AG04450 (cell line): ENCODE measurements around the gene CDC42BPA. TPM values are rescaled to one million over a fixed set of nuclear protein-coding genes. Genes with fewer than 3 reads are reported as not detected.
A peak's percentile ranks its signal among the peaks of the same experiment; 100 is the strongest.

Experiments used
- CTCF ChIA-PET: fragments of 300-600, 350-600 bp; formaldehyde crosslinking; extraction: SDS; loops from one replicate; lab custom pipeline; 2022; ENCODE audit warnings: antibody characterized with exemption, inconsistent platforms; lab: Charles Lee
- POLR2A ChIA-PET: fragments of 350-600 bp; formaldehyde crosslinking; extraction: SDS; loops from one replicate; lab custom pipeline; 2021; ENCODE audit warnings: antibody characterized with exemption, inconsistent platforms; lab: Yijun Ruan, JAX
- DNase-seq: peaks from one replicate; pipeline ENCODE4 v3.0.0-alpha.2; 2011; ENCODE audit warnings: low read depth, low spot score
- H3K27ac ChIP-seq: one replicate; pipeline ENCODE4 v1.5.1; 2012; ENCODE audit warnings: low read depth, low read length, control low read depth
- H3K27me3 ChIP-seq: one replicate; pipeline ENCODE4 v1.6.0; 2012; ENCODE audit warnings: low read length; ENCODE audit not compliant: control insufficient read depth, insufficient read depth
- H3K4me3 ChIP-seq: 2 replicates; pipeline ENCODE4 v1.5.1; 2011; ENCODE audit warnings: mild to moderate bottlenecking, low read depth, low read length, control low read depth
- H3K9me3 ChIP-seq: 2 replicates; pipeline ENCODE4 v1.5.1; 2012; ENCODE audit warnings: low read length; ENCODE audit not compliant: control insufficient read depth, insufficient read depth
- polyA plus RNA-seq: library from polyadenylated mRNA; depleted of rRNA; stranded (reverse); fragments of >200 nt; gene quantifications from 2 replicates; pipeline ENCODE4 v1.2.3, GENCODE V29; 2011
- TF ChIP-seq, protein P1 (sequence below): IDR thresholded peaks from 2 replicates; pipeline ENCODE4 v1.5.1; 2011; ENCODE audit warnings: low read depth, low read length, control low read depth, inconsistent platforms

The CDC42BPA gene
- polyA plus RNA-seq, 1 experiment = 30.7 TPM

- TF ChIP-seq, protein P1, sequence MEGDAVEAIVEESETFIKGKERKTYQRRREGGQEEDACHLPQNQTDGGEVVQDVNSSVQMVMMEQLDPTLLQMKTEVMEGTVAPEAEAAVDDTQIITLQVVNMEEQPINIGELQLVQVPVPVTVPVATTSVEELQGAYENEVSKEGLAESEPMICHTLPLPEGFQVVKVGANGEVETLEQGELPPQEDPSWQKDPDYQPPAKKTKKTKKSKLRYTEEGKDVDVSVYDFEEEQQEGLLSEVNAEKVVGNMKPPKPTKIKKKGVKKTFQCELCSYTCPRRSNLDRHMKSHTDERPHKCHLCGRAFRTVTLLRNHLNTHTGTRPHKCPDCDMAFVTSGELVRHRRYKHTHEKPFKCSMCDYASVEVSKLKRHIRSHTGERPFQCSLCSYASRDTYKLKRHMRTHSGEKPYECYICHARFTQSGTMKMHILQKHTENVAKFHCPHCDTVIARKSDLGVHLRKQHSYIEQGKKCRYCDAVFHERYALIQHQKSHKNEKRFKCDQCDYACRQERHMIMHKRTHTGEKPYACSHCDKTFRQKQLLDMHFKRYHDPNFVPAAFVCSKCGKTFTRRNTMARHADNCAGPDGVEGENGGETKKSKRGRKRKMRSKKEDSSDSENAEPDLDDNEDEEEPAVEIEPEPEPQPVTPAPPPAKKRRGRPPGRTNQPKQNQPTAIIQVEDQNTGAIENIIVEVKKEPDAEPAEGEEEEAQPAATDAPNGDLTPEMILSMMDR = no peak
- ChIA-PET CTCF (no interaction called here), POLR2A (no interaction called here)
- Histone ChIP-seq H3K27me3 (no peaks in the 10 kb centered on the region), H3K27ac (no peak overlapping the region), H3K9me3 (no peaks in the 10 kb centered on the region), H3K4me3 (no peak overlapping the region)
- DNase-seq = no peak
Measured at GRCh38 chr1:227363825-227364224, 45.5 kb upstream of the CDC42BPA start.

DNA sequence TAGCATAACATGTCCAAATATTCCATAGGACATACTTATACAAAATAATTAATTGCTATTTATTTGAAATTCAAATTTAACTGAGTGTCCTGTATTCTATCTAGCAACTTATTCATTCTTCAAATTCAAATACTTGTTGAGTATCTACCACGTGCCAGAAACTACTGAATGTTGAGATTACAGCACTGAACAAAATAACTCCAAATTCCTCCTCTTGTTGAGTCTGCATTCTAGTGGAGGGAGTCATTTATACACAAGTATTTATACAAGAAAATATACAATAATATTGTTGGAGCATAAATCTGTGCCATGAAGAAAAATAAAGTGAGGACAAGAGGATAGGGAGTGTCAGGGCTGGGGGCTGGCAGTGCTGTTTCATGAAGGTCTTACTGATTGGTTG lies 43.7 kb upstream of the CDC42BPA start:
- Histone ChIP-seq H3K4me3 (no peak overlapping the region), H3K27ac (no peak overlapping the region), H3K27me3 (no peaks in the 10 kb centered on the region), H3K9me3 (no peaks in the 10 kb centered on the region)
- ChIA-PET POLR2A (no interaction called here), CTCF (no interaction called here)
- no peak for DNase-seq
- TF ChIP-seq, protein P1 = no peak

DNA sequence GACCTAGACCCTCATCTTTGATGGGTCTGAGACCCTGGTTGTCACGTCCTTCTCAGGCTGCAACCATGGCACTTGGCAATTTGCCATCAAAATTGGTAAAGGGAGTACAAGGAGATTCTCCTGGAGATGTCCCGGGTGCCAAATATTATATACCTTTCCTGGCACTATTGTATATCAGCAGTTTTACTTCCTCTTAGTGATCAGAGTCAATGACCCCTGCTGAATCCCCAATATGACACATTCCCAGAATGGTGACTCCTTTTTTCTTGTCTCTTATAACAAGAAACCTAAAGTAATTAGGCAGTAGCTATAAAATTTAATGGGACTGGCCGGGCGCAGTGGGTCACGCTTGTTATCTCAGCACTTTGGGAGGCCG lies 39.6 kb upstream of the CDC42BPA start:
- POLR2A ChIA-PET = interaction anchor here (0.6 to 1.8 kb wide), 2 partner anchors 14 to 704 kb away, joined by 4 to 9 read pairs; no protein-coding TSS in a partner anchor
- H3K9me3 ChIP-seq = no peaks in the 10 kb centered on the region
- no peaks in the 10 kb centered on the region for H3K27me3 ChIP-seq
- peak overlapping the region; percentile 25 for H3K27ac ChIP-seq
- TF ChIP-seq, protein P1 = no peak
- DNase-seq = no peak
- CTCF ChIA-PET = interaction anchor here (0.5 to 0.6 kb wide), 2 partner anchors 16 to 100 kb away, joined by 3 read pairs; no protein-coding TSS in a partner anchor
- H3K4me3 ChIP-seq = no peak overlapping the region

GRCh38 chr1:227357171-227357926 lies 39.1 kb upstream of the CDC42BPA start:
- no peaks in the 10 kb centered on the region for H3K27me3 ChIP-seq
- CTCF ChIA-PET = interaction anchor here (0.5 to 0.6 kb wide), 2 partner anchors 15 to 100 kb away, joined by 3 read pairs; no protein-coding TSS in a partner anchor

More at GRCh38 chr1:227357171-227357926, 39.1 kb upstream of the CDC42BPA start:
- POLR2A ChIA-PET = interaction anchor here (0.6 to 1.8 kb wide), 2 partner anchors 14 to 703 kb away, joined by 4 to 9 read pairs; no protein-coding TSS in a partner anchor
- Histone ChIP-seq H3K27ac (peak overlapping the region; percentile 65), H3K4me3 (no peak overlapping the region), H3K9me3 (no peaks in the 10 kb centered on the region)
- DNase-seq = peak; percentile 58
- TF ChIP-seq, protein P1 = no peak
